Measurements from ENCODE around the gene DCST2. TPM values are rescaled to one million over a fixed set of nuclear protein-coding genes. Genes with fewer than 3 reads are reported as not detected.
A peak's percentile ranks its signal among the peaks of the same experiment; 100 is the strongest.

DCST2 gene
- total and polyA plus RNA-seq, 10 of the 15 experiments (the other 5 are each of a cell fraction or from before 2014, with no cell fraction given) = 0.33 to 0.41 (median 0.36) TPM; not detected in 7

- Histone ChIP-seq H3K27me3 (replicated peaks in 1 of 2; ENCODE audit: control insufficient read depth in 2 of 2, insufficient read depth in 2 of 2, low read length in 1 of 2) (no peaks in the 10 kb centered on the region), H3K9me3 (replicated peaks; ENCODE audit: control insufficient read depth, insufficient read depth, low read length) (no peaks in the 10 kb centered on the region), H2AFZ (ENCODE audit: control insufficient read depth, low read depth, low read length) (no peak overlapping the region; the same call in 1 of the 2 replicates), H3K4me2 (ENCODE audit: control insufficient read depth, insufficient read depth) (peak overlapping the region; percentile 92), H3K27ac (ENCODE audit: control insufficient read depth, insufficient read depth) (peak overlapping the region; percentile 79), H3K4me3 (peak overlapping the region; percentile 89), H3K36me3 (ENCODE audit: control insufficient read depth in 2 of 2, insufficient read depth in 2 of 2, low read length in 1 of 2) (no peaks in the 10 kb centered on the region), H3K79me2 (ENCODE audit: control insufficient read depth, insufficient read depth, low read length) (peaks cover 26% of the 10 kb centered on the region), H3K9ac (ENCODE audit: control insufficient read depth, insufficient read depth, low read length) (peak overlapping the region; percentile 73), H4K20me1 (ENCODE audit: control insufficient read depth, insufficient read depth) (no peaks in the 10 kb centered on the region), H3K4me1 (ENCODE audit: control insufficient read depth, insufficient read depth, low read length) (peaks cover 19% of the 10 kb centered on the region)
- peak; percentile 12 for ATAC-seq
- WGBS (ENCODE audit: insufficient coverage, insufficient replicate concordance, low lambda C conversion rate, missing lambda C conversion rate) = 0% methylated on average over 36 of the region's 50 CpGs
- ChIA-PET POLR2A (interaction anchor here (0.5 to 3.4 kb wide), 16 partner anchors 8 to 277 kb away, joined by 3 to 36 read pairs (median 4); partner anchors contain the start of genes CKS1B, FLAD1, PBXIP1 and PMVK), CTCF (interaction anchor here (0.6 to 11.0 kb wide), 24 partner anchors 10 to 519 kb away, joined by 3 to 226 read pairs (median 5); partner anchors contain the start of genes CKS1B, FLAD1, KCNN3 and KRTCAP2), SMC1A (ENCODE audit: uncharacterized antibody, unreplicated experiment) (interaction anchor here (0.6 to 8.1 kb wide), 14 partner anchors 16 to 330 kb away, joined by 3 to 69 read pairs (median 5); partner anchors contain the start of genes CKS1B, FLAD1, PBXIP1 and PYGO2), RAD21 (ENCODE audit: unreplicated experiment) (interaction anchor here (0.6 to 3.0 kb wide), 23 partner anchors 12 to 520 kb away, joined by 3 to 24 read pairs (median 4); partner anchors contain the start of genes FLAD1, PBXIP1, PMVK and SHC1)
- in situ Hi-C loops (cut with MboI) = no loop called here
- no TSS peak for BruUV-seq (replicated peaks)
- FAIRE-seq = no peak
- intact Hi-C loops (cut with micrococcal nuclease; ENCODE audit: unreplicated experiment) = loop anchor here (1.0 to 5.0 kb wide), 5 partner anchors 17 to 330 kb away; partner anchors contain the start of genes CKS1B, FLAD1, PMVK and PYGO2
- no peak for DNase-seq (ENCODE audit: low read depth, low spot score)
- TF ChIP-seq MEF2B (IDR thresholded peaks at IDR 0.05; ENCODE audit: partially characterized antibody, poor library complexity, severe bottlenecking) = peak; percentile 51
- TF ChIP-seq NKRF (conservative IDR thresholded peaks at IDR 0.05) = peak; percentile 50
- TF ChIP-seq MYC (IDR thresholded peaks at IDR 0.05; ENCODE audit: insufficient read depth, insufficient read length, insufficient replicate concordance, low read length, severe bottlenecking) = peak; percentile 96
- TF ChIP-seq CBX5 (IDR thresholded peaks at IDR 0.05; ENCODE audit: low read depth) = no peak
- TF ChIP-seq CHD2 (IDR thresholded peaks at IDR 0.05; ENCODE audit: borderline replicate concordance, low read depth, low read length) = 0 out of 2 replicates have a peak, but pooled peaks have one; percentile 12
- TF ChIP-seq USF1 (IDR thresholded peaks at IDR 0.05; ENCODE audit: borderline replicate concordance, extremely low read length, insufficient read depth, low read depth, low read length) = peak; percentile 52
- no peak for TF ChIP-seq HDAC2 (IDR thresholded peaks at IDR 0.05)
- peak; percentile 20; the same call in 1 of the 2 replicates for TF ChIP-seq GATAD2B (conservative IDR thresholded peaks at IDR 0.05; ENCODE audit: low read depth)
- TF ChIP-seq MAX (IDR thresholded peaks at IDR 0.05; ENCODE audit: low read depth, low read length) = peak; percentile 89
- TF ChIP-seq RELB (IDR thresholded peaks at IDR 0.05; ENCODE audit: low read depth) = peak; percentile 55; the same call in 1 of the 2 replicates
- peak; percentile 58 for TF ChIP-seq POLR2A (IDR thresholded peaks at IDR 0.05; ENCODE audit: low read depth, low read length)
- TF ChIP-seq ZNF207 (IDR thresholded peaks at IDR 0.05; ENCODE audit: borderline replicate concordance) = no peak
- no peak; the same call in 1 of the 2 replicates for TF ChIP-seq IKZF1 (conservative IDR thresholded peaks at IDR 0.05)
- TF ChIP-seq STAT1 (conservative IDR thresholded peaks at IDR 0.05) = no peak
- TF ChIP-seq POLR2AphosphoS2 (IDR thresholded peaks at IDR 0.05; ENCODE audit: low read depth, low read length) = no peak
- 0 out of 2 replicates have a peak, but pooled peaks have one; percentile 40 for TF ChIP-seq TCF3 (IDR thresholded peaks at IDR 0.05; ENCODE audit: borderline replicate concordance, insufficient read depth, low read depth, low read length)
Measured at GRCh38 chr1:154999571-155000410, 33.8 kb downstream of the DCST2 start.
